GM21737 (cell line): ENCODE measurements around the gene C7orf25.
"Not testable (repeated sequence)": the region's sequence is repeated elsewhere in the genome, so short reads cannot be mapped to it uniquely, and the experiment has no call there.

Source experiments
- ATAC-seq: cut with Tn5 transposase; IDR thresholded peaks from one replicate; pipeline ENCODE4 v1.9.1; 2021; ENCODE audit warnings: mild to moderate bottlenecking, moderate library complexity; ENCODE audit not compliant: unreplicated experiment

Gene C7orf25

DNA sequence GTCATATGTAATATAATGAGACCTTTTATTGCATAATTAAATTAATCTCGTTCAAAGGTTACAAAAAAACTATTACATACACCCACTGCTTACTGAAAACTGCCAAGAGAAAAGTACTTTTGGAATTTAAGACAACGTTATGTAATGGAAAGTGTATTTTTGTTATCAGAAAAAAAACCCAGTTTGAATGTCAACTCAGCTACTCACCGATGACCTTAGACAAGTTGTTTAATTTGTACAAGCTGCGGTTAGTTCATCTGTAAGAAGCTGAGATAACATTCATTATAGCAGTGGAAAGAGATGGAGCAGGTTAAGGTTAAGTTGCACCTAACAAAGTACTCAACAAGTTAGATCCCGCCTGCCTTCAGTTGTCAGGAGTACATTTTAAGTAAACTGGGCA lies 19.0 kb upstream of the C7orf25 start:
- no peak for ATAC-seq

DNA sequence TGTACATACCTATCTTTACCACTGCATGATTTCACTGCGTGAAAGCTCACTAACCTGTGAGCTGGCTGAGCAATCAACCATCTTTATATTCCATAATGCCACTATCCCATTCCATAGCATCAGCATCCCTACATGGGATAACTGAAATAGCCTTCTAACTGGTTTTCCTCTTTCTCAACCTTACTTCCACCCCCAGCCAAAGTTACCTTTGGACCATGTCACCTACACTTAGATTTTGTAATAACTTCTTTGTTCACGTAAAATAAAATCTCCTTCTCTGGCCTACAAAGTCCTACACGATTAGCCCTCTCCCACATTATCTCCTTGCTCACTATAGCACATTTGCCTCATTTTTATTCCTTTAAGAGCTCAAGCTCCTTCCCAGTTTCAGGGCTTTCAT lies 17.6 kb upstream of the C7orf25 start:
- no peak for ATAC-seq

- no peak for ATAC-seq
These were observed 16.9 kb upstream of the C7orf25 start for GRCh38 chr7:42928754-42929153.

DNA sequence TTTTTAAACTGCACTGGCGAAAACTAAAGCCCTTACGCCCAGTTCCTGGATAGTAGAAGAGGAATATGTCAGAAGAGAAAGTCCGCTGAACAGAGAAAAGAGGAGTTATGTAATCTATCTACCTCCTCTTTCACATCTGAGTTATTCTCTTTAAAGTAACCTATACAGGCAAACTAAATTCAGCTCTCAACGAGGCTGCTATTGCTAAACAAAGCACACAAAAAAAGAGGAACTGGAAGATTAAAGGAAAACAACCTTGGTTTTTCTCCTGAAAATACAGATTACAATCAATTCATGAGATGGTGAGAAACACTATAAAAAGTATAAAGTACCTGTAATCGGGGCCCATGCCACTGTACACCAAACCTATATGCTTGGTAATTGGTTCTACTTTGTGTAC lies 14.3 kb upstream of the C7orf25 start:
- ATAC-seq, result no peak

GRCh38 chr7:42925630-42926029 lies 13.8 kb upstream of the C7orf25 start:
- no peak for ATAC-seq

GRCh38 chr7:42924223-42924838 lies 12.5 kb upstream of the C7orf25 start:
- no peak for ATAC-seq

DNA sequence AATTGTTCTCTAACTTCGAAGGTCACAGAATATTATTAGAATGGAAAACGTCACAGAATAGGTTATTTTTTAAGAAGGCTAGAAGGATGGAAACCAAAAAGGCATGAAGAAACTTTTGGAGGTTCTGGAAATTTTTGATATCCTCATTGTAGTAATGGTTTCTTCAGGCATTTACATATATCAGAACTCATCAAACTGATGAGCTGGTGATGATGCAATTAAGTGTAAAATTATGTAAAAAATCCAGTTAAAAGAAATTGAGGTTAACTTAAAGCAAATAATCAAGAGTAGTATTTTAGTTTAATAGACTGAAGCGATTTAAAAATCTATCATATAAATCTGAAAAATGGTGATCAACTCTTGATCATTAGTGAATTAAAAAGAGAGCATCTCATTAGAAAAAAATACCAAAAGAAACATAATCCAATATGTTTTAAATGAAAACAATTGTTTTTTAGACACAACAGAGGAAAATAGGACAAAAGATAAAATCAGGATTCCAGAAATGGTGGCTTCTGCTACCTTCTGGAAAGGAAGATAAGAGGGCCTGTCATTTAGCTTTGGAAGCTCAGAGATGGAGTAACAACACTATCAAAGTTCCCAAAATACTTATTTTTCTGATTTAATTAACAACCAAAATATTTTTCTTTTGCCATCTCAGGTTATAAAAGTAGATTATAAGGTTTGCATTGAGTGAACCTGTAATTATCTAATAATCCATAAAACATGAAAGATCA lies 10.3 kb upstream of the C7orf25 start:
- ATAC-seq, result no peak

DNA sequence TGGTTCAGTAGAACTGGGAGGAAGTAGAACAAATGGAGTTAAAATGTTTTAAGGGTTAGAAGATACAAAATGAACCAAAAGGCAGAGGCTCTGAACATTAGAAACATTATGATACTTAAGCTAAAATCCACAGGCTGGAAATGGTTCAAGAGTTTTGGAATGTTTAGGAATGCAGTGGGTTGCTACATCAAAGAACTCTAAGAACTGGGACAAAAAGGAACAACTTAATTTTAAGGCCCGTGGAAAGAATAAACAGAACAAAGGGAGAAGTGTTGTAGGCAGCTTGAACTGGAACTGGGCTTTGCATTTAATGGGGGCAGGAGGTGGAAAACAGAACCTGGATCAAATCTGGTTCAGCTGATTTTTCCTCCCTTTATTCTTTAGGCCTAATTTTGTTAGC lies 3.5 kb upstream of the C7orf25 start:
- no peak for ATAC-seq

DNA sequence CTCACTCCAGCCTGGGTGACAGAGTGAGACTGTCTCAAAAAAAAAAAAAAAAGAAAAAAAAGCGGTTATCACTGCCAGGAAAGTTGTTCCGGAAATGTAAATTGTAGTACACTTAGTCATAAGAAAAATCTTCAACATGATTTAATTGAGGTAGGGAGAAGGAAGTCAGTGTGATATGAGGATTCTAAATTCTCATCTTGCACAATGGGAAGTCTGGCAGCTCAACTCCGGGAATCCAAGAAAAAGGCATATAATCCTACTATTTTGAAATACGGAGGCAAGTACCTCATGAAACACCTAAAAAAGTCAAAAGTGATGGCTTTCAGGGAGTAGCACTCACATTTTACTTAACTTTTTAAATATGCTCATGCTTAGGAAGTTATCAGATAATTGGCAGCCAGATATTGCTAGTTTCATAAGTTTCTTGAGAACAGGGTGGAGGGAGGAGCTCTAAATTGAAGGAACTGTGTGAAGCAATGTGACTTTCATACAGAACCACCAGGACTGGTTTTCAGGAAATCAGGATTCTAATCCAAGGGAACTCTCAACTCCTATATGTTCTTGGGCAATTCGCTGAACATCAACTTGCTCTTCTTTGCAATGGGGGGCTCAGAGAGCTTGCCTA lies 2.7 kb upstream of the C7orf25 start:
- ATAC-seq, result no peak

- no peak for ATAC-seq
These were observed 2.1 kb upstream of the C7orf25 start for GRCh38 chr7:42914009-42914408.

- no peak for ATAC-seq
These were observed 1.7 kb upstream of the C7orf25 start for GRCh38 chr7:42913591-42913990.

DNA sequence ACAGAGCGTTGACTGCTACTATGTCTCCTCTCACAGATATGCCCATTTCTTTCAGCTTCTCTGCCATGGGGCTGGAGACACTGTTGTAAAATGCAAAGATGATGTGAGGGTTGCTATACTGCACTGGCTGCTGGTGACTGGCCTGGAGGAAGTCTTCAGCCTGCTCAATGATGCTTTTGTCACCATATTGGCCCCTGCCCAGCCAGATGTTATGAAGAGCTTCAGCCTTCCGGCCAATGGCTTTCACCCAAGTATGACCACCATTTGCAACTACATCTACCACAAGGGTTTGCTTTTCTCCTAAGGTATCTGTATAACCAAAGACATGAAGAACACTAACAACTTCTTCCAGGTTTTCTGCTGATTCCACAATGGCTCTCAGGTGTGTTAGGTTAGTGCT lies 1.6 kb downstream of the C7orf25 start:
- ATAC-seq, result no peak

GRCh38 chr7:42907316-42907715 lies 4.6 kb downstream of the C7orf25 start:
- ATAC-seq, result no peak

GRCh38 chr7:42906181-42906580 lies 5.7 kb downstream of the C7orf25 start:
- no peak for ATAC-seq

GRCh38 chr7:42902331-42902730 lies 9.5 kb downstream of the C7orf25 start:
- no peak for ATAC-seq

DNA sequence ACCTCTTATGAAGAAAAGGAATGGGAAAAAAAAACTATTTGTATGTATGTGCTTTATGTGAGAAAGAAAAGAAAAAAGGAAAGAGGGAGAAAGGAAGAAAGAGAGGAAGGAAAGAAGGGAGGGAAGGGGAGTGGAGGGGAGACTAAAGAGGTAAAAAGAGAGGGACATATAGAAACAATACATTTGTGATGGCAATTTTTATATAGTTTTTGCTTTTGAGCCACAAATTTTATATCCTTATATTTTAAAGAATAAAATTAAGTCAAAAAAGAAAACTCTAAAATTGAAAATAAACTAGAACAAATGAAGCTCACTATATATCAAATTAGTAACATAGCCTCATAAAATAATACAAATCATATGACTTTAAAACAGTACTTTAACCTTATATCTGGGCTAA lies 11.0 kb downstream of the C7orf25 start:
- no peak for ATAC-seq

GRCh38 chr7:42893346-42894240 lies 18.3 kb downstream of the C7orf25 start:
- no peak for ATAC-seq

DNA sequence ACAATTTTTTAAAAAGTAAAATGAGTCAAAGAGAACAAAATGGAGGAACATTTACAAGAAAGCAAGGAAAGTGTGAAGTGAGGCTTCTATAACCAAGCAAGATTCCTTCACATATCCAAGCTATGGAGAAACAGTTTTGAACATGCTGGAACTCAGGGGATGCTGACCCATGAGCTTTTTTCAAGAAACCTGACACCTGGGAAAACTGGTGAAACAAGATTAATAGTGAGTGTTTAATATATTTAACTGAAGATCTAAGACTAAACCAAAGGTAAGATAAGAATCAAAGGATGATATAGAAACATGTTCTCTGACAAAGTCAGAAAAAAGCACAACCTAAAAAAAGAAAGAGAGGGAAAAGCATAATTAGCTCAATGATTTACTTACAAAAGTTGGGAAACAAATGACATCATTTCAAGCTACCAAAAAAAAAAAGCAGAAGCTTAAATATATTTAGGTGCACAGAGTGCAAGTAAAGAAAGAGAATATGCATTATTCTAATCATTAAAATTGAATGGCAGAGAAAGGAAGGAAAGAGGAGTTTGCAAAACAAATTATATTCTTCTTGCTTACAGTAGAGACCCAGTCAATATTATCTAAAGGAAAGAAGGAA lies 24.9 kb downstream of the C7orf25 start:
- no peak for ATAC-seq

DNA sequence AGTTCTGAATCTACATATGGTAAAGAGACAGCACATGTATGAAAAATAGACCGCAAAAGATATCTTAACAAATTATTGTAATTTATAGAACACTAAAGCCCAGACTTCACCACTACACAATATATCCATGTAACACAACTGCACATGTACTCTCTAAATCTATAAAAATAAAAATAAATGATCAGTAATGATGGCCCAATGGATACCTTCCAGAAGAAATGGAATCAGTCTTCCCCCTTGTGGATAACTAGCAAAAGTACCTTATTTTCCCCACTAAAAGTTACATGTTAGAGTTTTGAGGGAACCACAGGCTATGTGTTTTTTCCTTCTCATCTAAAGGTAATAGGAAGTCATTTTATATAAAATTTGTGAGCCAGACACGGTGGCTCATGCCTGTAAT lies 25.7 kb downstream of the C7orf25 start:
- ATAC-seq, result no peak

GRCh38 chr7:42885183-42885582 lies 26.7 kb downstream of the C7orf25 start:
- ATAC-seq, result not testable (repeated sequence)

GRCh38 chr7:42883950-42884349 lies 27.9 kb downstream of the C7orf25 start:
- no peak for ATAC-seq
